Activated T-cell treated with anti-CD3 and anti-CD28 coated beads, Interleukin-2, amount 50 U/mL, for 4 hours (primary cell): ENCODE data around the gene OXLD1. TPM values are rescaled to one million over a fixed set of nuclear protein-coding genes. Genes with fewer than 3 reads are reported as not detected.
A peak's percentile ranks its signal among the peaks of the same experiment; 100 is the strongest.

ENCODE experiments used
- ATAC-seq, 2 donors: fragments of 200-7000 bp; cut with Tn5 transposase; one replicate each; pipeline ENCODE4 v1.10.0; 2021
- DNase-seq: peaks from one replicate; pipeline ENCODE4 v3.0.0-alpha.2; 2020
- H3K27me3 Mint-ChIP-seq: one replicate; pipeline ENCODE4 v1.8.0; 2021; ENCODE audit warnings: low read depth, mixed read lengths
- H3K36me3 Mint-ChIP-seq: one replicate; pipeline ENCODE4 v1.8.0; 2022; ENCODE audit warnings: mixed read lengths; ENCODE audit not compliant: insufficient read depth
- H3K4me1 Mint-ChIP-seq: one replicate; pipeline ENCODE4 v1.8.0; 2021; ENCODE audit warnings: low read depth, mixed read lengths
- H3K4me3 Mint-ChIP-seq: one replicate; pipeline ENCODE4 v1.8.0; 2021; ENCODE audit warnings: mild to moderate bottlenecking, moderate library complexity, mixed read lengths
- H3K9me3 Mint-ChIP-seq: one replicate; pipeline ENCODE4 v1.8.0; 2021; ENCODE audit warnings: mixed read lengths
- total RNA-seq, 3 donors: library from RNA; stranded (reverse); gene quantifications; one replicate each; pipeline ENCODE4 v1.2.1, GENCODE V29; 2021

Gene OXLD1
- total RNA-seq, 3 donors from 2014 or later = 35.0 to 41.1 (median 35.3) TPM

DNA sequence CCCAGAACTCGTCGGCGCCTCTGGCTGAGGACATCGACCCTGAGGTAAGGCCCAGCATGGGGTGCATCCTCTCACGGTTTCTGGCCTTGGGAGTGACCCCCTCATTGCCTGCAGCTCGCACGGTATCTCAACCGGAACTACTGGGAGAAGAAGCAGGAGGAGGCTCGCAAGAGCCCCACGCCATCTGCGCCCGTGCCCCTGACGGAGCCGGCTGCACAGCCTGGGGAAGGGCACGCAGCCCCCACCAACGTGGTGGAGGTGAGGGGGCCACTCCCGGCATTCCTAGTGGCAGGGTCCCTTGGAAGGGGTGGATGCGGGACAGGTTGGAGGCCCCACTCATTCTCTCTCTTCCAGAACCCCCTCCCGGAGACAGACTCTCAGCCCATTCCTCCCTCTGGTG is 28.4 kb upstream of the OXLD1 start:
- no peak overlapping the region for H3K4me3 Mint-ChIP-seq
- DNase-seq (no peak), ATAC-seq (no peak)
- peaks cover 2% of the 10 kb centered on the region for H3K4me1 Mint-ChIP-seq
- H3K9me3 Mint-ChIP-seq = no peaks in the 10 kb centered on the region
- peaks cover 20% of the 10 kb centered on the region for H3K36me3 Mint-ChIP-seq
- H3K27me3 Mint-ChIP-seq = no peaks in the 10 kb centered on the region

DNA sequence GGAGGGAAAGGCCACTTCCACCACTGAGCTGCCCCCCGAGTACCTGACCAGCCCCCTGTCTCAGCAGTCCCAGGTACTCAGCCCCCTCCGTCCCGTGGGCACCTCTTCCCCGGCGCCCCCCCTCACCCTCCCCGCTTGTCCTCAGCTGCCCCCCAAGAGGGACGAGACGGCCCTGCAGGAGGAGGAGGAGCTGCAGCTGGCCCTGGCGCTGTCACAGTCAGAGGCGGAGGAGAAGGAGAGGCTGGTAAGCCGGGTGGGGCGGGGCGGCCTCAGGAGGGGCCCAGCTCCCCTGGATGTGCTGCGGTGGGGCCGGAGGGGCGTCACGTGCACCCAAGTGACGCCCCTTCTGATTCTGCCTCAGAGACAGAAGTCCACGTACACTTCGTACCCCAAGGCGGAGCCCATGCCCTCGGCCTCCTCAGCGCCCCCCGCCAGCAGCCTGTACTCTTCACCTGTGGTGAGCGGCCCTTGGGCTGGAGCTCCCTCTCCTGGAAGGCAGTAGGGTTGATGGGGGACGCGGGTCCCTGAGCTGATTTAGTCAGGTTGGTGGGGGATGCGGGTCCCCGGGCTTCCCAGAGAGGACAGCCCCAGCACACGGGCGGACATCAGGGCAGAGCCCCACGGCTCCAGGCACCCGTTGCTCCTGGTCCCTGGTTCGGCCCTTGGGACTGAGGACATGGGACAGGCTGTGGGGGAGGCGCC is 27.3 kb upstream of the OXLD1 start:
- no peak overlapping the region for H3K4me3 Mint-ChIP-seq
- peaks cover 30% of the 10 kb centered on the region for H3K36me3 Mint-ChIP-seq
- peak in 1 of 2 donors; percentile 16 for ATAC-seq

DNA sequence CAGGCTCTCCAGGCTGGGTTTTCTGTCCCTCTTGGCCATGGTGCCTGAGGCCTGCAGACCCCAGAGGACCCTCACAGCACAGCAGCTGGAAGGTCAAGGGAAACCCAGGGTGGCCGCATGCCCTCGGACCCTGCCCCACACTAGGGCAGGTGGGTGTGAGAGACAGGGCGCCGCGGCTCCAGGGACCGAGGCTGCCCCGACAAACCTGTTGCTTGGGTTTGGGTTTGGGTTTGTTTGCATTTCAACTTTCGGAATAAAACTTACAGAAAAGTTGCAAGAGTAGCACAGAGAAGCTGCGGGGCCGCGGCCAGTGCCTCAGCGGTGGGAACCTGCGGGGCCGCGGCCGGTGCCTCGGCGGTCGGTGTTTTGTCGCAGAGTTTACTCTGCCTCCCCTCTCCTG is 25.2 kb upstream of the OXLD1 start:
- Mint-ChIP-seq H3K4me1 (peaks cover 4% of the 10 kb centered on the region), H3K4me3 (no peak overlapping the region), H3K9me3 (no peaks in the 10 kb centered on the region), H3K27me3 (no peaks in the 10 kb centered on the region), H3K36me3 (peaks cover 31% of the 10 kb centered on the region)
- ATAC-seq (no peak), DNase-seq (no peak)

More for the DNA sequence above, 27.3 kb upstream of the OXLD1 start:
- H3K27me3 Mint-ChIP-seq = no peaks in the 10 kb centered on the region
- no peak for DNase-seq
- peaks cover under 1% of the 10 kb centered on the region for H3K4me1 Mint-ChIP-seq
- no peaks in the 10 kb centered on the region for H3K9me3 Mint-ChIP-seq

DNA sequence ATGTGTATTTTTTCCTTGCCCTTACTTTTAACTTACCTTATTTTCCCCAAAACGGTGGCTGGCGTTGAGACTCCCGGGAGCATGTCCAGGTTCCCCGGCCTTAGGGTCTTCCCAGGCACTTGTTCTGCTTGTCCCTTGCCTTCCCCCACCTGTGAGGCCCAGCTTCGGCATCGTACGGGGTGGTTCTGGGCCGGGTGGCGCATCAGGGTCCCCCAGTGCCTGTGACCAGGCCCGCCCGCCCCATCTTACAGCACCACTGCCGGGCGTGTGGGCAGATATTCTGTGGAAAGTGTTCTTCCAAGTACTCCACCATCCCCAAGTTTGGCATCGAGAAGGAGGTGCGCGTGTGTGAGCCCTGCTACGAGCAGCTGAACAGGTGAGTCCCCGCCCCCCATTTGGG is 24.8 kb upstream of the OXLD1 start:
- no peak for ATAC-seq
- Mint-ChIP-seq H3K27me3 (no peaks in the 10 kb centered on the region), H3K36me3 (peaks cover 31% of the 10 kb centered on the region), H3K4me1 (peaks cover 6% of the 10 kb centered on the region), H3K4me3 (no peak overlapping the region), H3K9me3 (no peaks in the 10 kb centered on the region)
- DNase-seq = no peak

DNA sequence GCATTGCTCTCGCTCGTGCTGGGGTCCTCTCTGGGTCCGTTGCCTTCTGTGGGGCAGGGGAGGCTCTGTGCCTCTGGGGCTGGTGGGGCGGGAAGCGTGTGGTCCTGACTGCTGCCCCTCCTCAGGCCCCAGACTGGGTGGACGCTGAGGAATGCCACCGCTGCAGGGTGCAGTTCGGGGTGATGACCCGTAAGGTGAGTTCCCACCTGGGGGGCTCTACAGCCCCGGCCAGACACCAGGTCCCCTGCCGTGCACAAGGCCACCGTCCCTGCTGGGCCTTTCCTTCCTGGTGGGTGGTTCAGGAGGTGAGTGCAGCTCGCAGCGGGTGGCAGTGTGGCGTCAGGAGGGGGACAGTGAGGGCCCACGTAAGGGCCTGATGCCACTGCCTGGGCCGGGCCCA is 24.1 kb upstream of the OXLD1 start:
- H3K36me3 Mint-ChIP-seq = peaks cover 33% of the 10 kb centered on the region
- H3K27me3 Mint-ChIP-seq = no peaks in the 10 kb centered on the region
- no peak for DNase-seq
- ATAC-seq = no peak
- no peaks in the 10 kb centered on the region for H3K9me3 Mint-ChIP-seq
- H3K4me1 Mint-ChIP-seq = peaks cover 8% of the 10 kb centered on the region
- no peak overlapping the region for H3K4me3 Mint-ChIP-seq

DNA sequence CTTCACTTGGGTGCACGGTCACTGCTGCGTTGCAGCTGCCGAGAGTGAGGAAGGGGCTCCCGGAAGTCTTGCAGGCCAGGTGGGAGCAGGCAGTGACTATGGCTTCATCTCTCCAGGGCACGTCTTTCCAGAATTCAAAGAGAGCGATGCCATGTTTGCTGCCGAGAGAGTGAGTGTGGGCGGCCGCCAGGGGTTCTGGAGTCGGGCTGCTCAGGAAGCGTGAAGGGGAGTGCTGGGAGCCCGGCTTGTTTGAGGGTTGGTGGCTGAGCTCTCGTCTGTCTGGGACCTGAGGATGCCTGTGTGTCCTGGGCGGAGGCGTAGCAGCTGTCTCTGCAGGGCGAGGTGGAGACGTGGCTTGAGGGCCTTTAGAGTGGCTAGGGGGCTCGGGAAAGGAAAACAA is 23.7 kb upstream of the OXLD1 start:
- no peak overlapping the region for H3K4me3 Mint-ChIP-seq
- ATAC-seq (no peak), DNase-seq (no peak)
- no peaks in the 10 kb centered on the region for H3K27me3 Mint-ChIP-seq
- H3K36me3 Mint-ChIP-seq = peaks cover 37% of the 10 kb centered on the region
- H3K4me1 Mint-ChIP-seq = peaks cover 13% of the 10 kb centered on the region
- no peaks in the 10 kb centered on the region for H3K9me3 Mint-ChIP-seq

DNA sequence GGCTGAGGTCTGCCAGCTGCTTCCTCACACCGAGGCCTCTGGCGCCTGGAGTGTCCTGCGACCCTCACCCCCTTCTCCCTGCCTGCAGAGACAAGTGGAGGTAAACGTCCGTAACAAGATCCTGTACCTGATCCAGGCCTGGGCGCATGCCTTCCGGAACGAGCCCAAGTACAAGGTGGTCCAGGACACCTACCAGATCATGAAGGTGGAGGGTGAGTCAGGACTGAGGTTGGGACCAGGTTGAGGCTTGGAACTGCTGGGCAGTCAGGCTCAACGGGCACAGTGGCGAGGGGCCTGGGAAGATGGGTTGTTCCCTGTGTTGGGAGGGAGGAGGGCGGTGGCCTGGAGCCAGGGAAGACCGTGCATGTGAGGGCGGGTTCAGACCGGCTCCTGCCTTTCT is 22.2 kb upstream of the OXLD1 start:
- H3K27me3 Mint-ChIP-seq = no peaks in the 10 kb centered on the region
- H3K9me3 Mint-ChIP-seq = no peaks in the 10 kb centered on the region
- H3K4me1 Mint-ChIP-seq = peaks cover 22% of the 10 kb centered on the region
- no peak for DNase-seq
- ATAC-seq = no peak
- H3K36me3 Mint-ChIP-seq = peaks cover 37% of the 10 kb centered on the region
- no peak overlapping the region for H3K4me3 Mint-ChIP-seq

DNA sequence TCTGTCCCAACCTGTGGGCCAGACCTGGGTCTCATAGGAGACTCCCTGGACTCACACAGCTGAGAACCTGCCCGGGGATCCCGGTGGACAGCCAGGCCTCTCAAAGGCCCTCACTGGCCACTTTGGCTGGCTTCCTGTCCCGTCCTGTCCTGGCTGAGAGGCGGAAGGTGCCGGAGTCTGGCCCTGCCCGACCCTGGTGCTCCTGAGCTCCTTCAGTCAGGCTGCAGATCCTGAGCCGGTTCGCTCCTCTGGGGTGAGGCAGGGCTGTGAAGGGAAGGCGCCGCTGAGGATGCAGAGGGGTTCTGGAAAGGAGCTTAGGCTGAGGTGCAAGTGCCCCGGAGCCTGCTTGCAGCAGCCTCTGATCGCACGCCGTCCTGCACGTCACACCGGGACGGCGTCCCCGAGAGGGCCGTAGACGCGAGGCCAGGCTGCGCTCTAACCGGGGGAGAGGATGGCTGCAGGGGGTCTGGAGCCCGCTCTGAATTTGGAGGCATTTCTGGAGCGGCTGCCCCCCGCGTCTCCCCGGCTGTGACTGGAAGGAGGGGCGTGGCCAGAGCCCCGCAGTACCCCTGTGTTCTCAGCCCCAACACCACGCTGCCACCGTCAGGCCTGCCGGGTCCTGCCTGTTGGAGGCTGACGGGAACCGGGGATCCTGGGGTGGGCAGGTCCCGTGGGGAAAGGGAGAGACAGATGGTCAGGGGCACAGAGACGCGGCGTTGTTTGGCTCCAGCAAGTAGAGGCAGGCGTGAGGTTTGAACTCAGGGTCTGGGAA is 21.6 kb upstream of the OXLD1 start:
- Mint-ChIP-seq H3K9me3 (no peaks in the 10 kb centered on the region), H3K4me3 (no peak overlapping the region), H3K27me3 (no peaks in the 10 kb centered on the region), H3K4me1 (peaks cover 22% of the 10 kb centered on the region), H3K36me3 (peaks cover 37% of the 10 kb centered on the region)
- no peak for ATAC-seq
- no peak for DNase-seq

DNA sequence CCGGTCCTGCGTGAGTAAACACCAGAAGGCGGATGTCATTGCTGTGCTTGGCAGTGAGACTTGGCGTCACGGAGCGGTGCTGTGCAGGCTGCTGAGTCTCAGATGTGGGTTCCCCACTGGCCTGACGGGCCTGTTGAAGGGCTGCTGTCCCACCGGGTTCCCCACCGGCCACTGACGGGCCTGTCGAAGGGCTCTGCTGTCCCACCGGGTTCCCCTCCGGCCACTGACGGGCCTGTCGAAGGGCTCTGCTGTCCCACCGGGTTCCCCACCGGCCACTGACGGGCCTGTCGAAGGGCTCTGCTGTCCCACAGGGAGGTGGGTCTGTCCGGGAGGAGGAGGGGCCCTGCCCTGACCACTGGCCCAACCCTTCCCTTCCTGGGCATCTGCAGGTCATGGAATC is 20.2 kb upstream of the OXLD1 start:
- Mint-ChIP-seq H3K36me3 (peaks cover 33% of the 10 kb centered on the region), H3K9me3 (no peaks in the 10 kb centered on the region), H3K4me1 (peaks cover 26% of the 10 kb centered on the region), H3K27me3 (no peaks in the 10 kb centered on the region), H3K4me3 (no peak overlapping the region)
- ATAC-seq (no peak), DNase-seq (no peak)

DNA sequence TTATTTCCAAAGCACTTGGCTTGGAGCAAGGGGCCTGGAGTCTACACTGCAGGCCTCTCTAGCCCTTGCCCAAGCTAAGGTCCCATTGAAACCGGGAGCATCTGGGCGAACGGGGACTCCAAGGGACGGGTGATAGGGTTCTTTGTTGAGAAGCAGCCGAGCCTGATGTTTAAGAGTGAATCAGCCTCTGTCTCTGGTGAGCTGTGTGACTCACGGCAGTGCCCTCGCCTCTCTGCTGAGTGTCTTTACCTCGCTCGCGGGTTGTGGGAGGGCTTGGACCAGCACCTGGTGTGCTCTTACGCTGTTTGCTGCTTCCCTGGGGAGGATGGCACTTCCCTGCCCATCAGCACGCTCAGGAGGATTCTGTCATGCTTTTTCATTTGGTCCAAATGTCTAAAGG is 18.7 kb upstream of the OXLD1 start:
- peaks cover 26% of the 10 kb centered on the region for H3K4me1 Mint-ChIP-seq
- DNase-seq (peak; percentile 49), ATAC-seq (peak; percentile 46 to 50)
- peaks cover 26% of the 10 kb centered on the region for H3K36me3 Mint-ChIP-seq
- H3K9me3 Mint-ChIP-seq = no peaks in the 10 kb centered on the region
- H3K27me3 Mint-ChIP-seq = no peaks in the 10 kb centered on the region
- peak overlapping the region; percentile 88 for H3K4me3 Mint-ChIP-seq

DNA sequence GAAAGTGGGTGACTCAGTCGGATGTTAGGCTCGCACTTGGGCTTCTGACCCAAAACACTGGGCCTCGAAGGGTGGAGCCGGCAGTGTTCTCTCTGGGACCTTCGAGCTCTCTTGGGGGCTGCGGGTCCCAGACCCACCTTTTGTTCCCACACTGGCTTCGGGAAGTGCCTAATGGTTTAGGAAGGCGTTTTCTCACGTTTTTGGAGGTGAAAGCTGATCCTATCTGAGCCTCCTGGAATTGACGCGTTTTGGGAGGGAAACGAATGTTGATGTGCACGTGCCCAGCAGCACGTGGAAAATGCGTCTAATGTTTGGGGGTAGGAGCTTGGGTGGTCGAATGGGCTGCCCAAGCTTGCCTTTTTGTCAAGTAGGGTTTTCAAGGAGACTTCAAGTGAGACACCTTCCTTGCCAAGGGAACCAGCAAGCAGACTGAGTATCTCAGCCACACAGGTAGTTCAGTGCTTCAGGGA is 18.1 kb upstream of the OXLD1 start:
- Mint-ChIP-seq H3K36me3 (peaks cover 22% of the 10 kb centered on the region), H3K4me3 (peak overlapping the region; percentile 88), H3K4me1 (peaks cover 26% of the 10 kb centered on the region), H3K9me3 (no peaks in the 10 kb centered on the region), H3K27me3 (no peaks in the 10 kb centered on the region)
- DNase-seq (no peak), ATAC-seq (peak; percentile 3 to 4)

DNA sequence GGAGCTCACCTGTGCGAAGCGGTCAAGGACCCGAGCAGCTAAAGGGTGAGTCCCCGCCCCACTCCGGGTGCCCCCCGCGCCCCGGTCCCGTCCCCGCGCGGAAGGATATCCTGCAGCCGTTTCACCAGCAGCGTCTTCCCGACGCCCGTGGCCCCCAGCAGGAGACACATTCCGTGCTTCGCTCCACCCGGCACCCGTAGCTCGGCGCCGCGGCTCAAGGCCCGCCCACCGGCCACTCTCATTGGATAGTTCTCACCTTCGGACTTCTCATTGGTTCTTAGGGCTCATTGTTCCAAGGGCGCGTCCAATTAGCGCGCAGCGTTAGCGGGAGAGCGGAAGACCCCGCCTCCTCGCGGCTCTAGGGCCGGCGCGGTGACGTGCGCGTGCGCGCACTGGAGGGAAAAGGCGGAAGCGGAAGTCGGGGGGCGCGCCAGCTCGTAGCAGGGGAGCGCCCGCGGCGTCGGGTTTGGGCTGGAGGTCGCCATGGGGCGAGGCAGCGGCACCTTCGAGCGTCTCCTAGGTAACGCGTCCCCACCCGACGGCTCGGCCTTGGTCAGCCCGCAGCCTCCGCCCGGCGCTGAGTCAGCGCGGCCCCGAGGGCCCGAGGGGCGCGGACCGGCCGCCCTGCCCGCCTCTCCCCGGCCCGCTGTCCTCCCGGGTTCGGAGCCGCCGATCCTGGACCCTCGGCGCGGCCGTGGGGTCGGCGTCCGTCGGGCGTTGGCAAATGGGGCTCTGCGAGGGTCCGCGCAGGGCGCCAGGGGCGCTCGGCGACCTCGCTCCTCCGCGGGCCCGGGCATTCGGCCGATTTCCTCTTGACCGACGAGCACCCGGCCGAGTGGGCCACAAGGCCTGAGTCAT is 17.4 kb upstream of the OXLD1 start, which contains the start of the genes ARL16 and HGS:
Gene ARL16 (minus strand): TSS at position 214 of the 858 bp plus-strand sequence. CDS start 44 bp downstream, at position 170.
Gene HGS (plus strand): TSS at position 428 of the 858 bp plus-strand sequence. CDS start 56 bp downstream, at position 484.
- peak within 1 kb of the TSS; percentile 94 for H3K4me3 Mint-ChIP-seq
- H3K36me3 Mint-ChIP-seq = peaks cover 16% of the 10 kb centered on the region
- H3K4me1 Mint-ChIP-seq = peaks cover 26% of the 10 kb centered on the region
- H3K9me3 Mint-ChIP-seq = no peaks in the 10 kb centered on the region
- ATAC-seq (peak; percentile 95 to 96), DNase-seq (peak; percentile 96)
- H3K27me3 Mint-ChIP-seq = no peaks in the 10 kb centered on the region

DNA sequence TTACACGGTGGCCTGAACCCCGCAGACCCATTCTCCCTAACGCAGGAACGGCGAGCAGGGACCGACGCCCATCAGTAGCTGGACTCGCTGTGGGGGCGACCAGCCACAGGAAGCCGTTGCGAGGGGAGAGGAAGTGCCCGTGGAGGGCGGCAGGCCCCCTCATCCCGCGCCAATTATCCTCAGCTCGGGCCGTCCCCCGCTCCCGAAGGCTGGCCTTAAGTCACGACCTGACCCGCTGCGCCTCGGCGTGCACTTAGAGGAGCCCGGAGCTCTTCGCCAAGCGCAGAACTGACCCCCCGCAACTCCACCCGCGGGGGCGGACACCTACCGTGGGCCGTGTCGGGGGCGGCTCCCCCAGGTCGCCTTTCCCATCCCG is 16.8 kb upstream of the OXLD1 start:
- ATAC-seq (peak; percentile 10 to 11), DNase-seq (no peak)
- Mint-ChIP-seq H3K9me3 (no peaks in the 10 kb centered on the region), H3K27me3 (no peaks in the 10 kb centered on the region), H3K4me1 (peaks cover 25% of the 10 kb centered on the region), H3K36me3 (peaks cover 14% of the 10 kb centered on the region), H3K4me3 (peak overlapping the region; percentile 94)

DNA sequence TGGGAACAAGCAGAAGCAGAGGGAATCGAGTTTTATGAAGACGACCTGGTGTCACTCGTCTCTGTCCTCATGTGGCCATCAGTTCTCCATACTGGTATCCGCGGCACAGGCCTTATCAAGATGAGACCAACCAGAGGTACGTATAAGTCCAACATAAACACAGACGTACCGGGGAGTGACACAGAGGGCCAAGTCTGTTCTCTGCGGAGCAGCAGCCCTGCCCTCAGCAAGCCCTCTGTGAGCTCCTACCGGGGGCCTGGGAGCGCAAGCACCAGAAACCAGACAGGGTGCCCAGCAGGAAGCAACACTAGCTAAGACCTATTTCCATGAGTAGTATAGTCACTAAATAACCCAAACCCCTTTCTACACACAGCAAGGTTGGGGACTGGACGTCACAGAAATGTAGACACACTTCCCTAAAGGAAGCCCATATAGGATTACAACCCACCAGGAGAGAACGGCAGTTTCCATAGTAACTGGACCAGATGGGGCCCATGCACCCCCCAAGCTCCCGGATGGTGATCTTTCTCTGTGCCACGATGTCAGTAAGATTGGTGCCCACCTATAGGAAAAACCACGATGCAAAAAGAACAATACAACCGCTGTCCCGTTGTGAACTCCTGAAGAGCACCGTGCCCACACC is 16.3 kb upstream of the OXLD1 start:
- Mint-ChIP-seq H3K27me3 (no peaks in the 10 kb centered on the region), H3K4me1 (peaks cover 25% of the 10 kb centered on the region), H3K9me3 (no peaks in the 10 kb centered on the region), H3K4me3 (peak overlapping the region; percentile 94), H3K36me3 (peaks cover 14% of the 10 kb centered on the region)
- DNase-seq = no peak
- no peak for ATAC-seq
